IPS DF 4.7 (cell line): Measurements from ENCODE around the gene RFTN1.
"Not testable (repeated sequence)": the region's sequence is repeated elsewhere in the genome, so short reads cannot be mapped to it uniquely, and the experiment has no call there.

Experiments used
- DNase-seq: peaks from one replicate; pipeline ENCODE4 v3.0.0-alpha.2; 2013; ENCODE audit warnings: low spot score; ENCODE audit errors: extremely low read depth

Gene RFTN1

GRCh38 chr3:16507578-16508242, 5.8 kb downstream of the RFTN1 start:
- DNase-seq: no peak

- no peak for DNase-seq
Measured at GRCh38 chr3:16506884-16507577, 6.5 kb downstream of the RFTN1 start.

GRCh38 chr3:16506451-16506850, 7.0 kb downstream of the RFTN1 start:
- DNase-seq: no peak

- DNase-seq: no peak
Measured at GRCh38 chr3:16504692-16505091, 8.8 kb downstream of the RFTN1 start.

GRCh38 chr3:16504242-16504641, 9.3 kb downstream of the RFTN1 start:
- no peak for DNase-seq

- DNase-seq: no peak
Measured at GRCh38 chr3:16503191-16503776, 10.2 kb downstream of the RFTN1 start.

GRCh38 chr3:16502347-16502908, 11.1 kb downstream of the RFTN1 start:
- no peak for DNase-seq

- DNase-seq: no peak
Measured at GRCh38 chr3:16501376-16501775, 12.1 kb downstream of the RFTN1 start.

- no peak for DNase-seq
Measured at GRCh38 chr3:16500911-16501310, 12.6 kb downstream of the RFTN1 start.

GRCh38 chr3:16500093-16500492, 13.4 kb downstream of the RFTN1 start:
- no peak for DNase-seq

GRCh38 chr3:16499351-16499750, 14.1 kb downstream of the RFTN1 start:
- no peak for DNase-seq

GRCh38 chr3:16498130-16498890, 15.2 kb downstream of the RFTN1 start:
- no peak for DNase-seq

GRCh38 chr3:16496408-16497222, 16.9 kb downstream of the RFTN1 start:
- no peak for DNase-seq

GRCh38 chr3:16496008-16496407, 17.5 kb downstream of the RFTN1 start:
- no peak for DNase-seq

GRCh38 chr3:16494814-16495431, 18.6 kb downstream of the RFTN1 start:
- no peak for DNase-seq

GRCh38 chr3:16494094-16494493, 19.4 kb downstream of the RFTN1 start:
- DNase-seq: no peak

- DNase-seq: no peak
Measured at GRCh38 chr3:16490062-16490619, 23.4 kb downstream of the RFTN1 start.

GRCh38 chr3:16489326-16490061, 24.0 kb downstream of the RFTN1 start:
- not testable (repeated sequence) for DNase-seq

GRCh38 chr3:16488637-16489036, 24.9 kb downstream of the RFTN1 start:
- DNase-seq: no peak
